GM19239 (cell line): ENCODE results near the gene IMP3.

Experiments used
- DNase-seq: peaks from one replicate; pipeline ENCODE4 v3.0.0; 2011; ENCODE audit warnings: low spot score; ENCODE audit not compliant: insufficient read length
- FAIRE-seq: peaks from 2 replicates; lab custom pipeline; 2011; peaks lifted over from hg19 to GRCh38; lab: Jason Lieb, UNC

Gene IMP3

GRCh38 chr15:75673426-75674235, 33.6 kb upstream of the IMP3 start:
- DNase-seq, result no peak
- FAIRE-seq, result no peak

DNA sequence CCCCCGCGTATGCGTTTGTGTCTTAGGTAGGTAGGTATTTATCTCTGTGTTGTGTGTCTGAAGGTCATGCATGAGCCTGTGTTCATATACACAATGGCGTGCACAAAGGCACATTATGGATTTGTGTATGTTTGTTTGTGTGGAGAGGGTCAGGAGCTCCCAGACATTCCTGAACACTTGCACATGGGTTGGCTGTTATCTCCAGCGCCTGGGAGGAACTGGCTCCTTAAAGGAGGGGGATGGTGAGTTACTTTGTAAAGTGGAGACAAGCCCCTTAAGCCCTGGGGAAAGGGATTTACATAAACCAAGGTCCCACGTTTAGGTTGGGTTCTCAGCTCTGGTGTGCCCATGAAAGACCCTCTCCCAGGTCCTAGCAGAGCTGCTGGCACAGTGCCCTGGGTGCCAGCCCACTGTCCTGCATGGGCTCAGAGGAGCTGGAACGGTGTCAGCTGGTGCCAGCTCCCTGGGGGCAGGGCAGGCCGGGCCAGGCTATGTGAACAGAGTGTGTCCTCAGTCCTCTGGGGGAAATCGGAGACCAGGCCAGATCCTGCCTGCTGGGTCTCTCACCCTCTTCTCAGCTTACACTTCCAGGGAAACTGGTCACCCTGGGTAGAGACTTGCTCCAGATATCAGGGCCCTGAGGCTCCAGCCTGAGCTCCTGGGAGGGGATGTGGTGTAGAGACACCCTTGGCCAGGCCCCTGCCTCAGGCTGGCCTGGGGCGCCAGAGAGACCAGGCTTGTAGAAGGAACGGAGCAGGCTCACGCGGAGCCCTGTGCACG, 32.8 kb upstream of the IMP3 start:
- DNase-seq (no peak), FAIRE-seq (no peak)

GRCh38 chr15:75671730-75672602, 31.9 kb upstream of the IMP3 start:
- DNase-seq (no peak), FAIRE-seq (no peak)

DNA sequence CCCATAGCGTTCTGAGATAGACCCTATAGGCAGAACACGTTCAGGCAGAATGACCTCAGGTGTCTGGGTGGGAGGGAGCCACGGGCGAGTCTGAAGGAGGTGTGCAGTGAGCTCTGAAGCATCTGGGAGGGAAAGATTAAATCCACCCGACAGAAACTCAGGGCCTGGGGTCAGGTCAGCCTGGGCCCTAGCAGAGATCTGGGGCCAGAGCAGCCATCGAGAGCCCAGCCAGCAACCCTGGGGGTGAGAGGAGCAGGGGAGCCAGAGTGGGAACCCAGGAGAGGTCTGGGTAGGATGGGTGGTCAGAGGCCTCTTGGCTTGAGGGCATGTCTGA, 29.8 kb upstream of the IMP3 start:
- no peak for FAIRE-seq

GRCh38 chr15:75669191-75669878, 29.3 kb upstream of the IMP3 start:
- DNase-seq (no peak), FAIRE-seq (no peak)

More for the DNA sequence above, 29.8 kb upstream of the IMP3 start:
- no peak for DNase-seq

DNA sequence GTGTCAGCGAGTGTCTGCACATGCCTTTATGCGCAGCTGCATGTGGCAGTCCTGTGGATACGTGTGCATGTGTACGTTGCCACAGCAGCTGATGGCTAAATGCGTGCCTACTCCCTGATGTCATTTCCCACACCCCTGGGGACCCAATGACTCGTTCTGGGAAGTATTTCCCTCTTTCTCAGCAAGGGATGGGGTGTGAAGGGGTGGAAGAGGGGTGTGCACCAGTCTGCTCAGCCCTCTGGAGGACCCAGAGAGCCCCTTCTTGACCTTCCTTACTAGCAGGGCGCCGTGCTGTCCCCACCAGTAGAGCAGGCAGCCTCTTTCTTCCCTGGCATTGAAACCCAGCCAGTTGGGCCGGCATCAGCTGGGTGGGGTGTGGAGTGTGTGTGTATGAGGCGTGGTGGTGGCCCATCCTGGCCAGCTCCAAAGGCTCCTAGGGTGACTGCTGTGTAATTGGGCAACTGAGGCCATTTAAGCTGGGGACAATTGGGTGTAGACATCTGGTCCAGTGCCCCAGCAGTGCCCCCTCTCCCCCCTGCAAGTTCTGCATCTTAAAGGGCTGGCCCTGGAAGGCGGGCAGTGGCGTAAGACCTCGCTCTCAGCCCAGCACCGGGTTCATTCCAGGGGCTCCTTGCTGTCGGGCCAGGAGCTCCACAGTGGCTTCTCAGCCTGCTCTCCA, 26.9 kb upstream of the IMP3 start:
- no peak for DNase-seq
- no peak for FAIRE-seq

GRCh38 chr15:75663931-75664421, 24.0 kb upstream of the IMP3 start:
- DNase-seq, result no peak
- FAIRE-seq, result no peak

GRCh38 chr15:75662823-75663519, 22.9 kb upstream of the IMP3 start:
- FAIRE-seq (no peak), DNase-seq (no peak)

DNA sequence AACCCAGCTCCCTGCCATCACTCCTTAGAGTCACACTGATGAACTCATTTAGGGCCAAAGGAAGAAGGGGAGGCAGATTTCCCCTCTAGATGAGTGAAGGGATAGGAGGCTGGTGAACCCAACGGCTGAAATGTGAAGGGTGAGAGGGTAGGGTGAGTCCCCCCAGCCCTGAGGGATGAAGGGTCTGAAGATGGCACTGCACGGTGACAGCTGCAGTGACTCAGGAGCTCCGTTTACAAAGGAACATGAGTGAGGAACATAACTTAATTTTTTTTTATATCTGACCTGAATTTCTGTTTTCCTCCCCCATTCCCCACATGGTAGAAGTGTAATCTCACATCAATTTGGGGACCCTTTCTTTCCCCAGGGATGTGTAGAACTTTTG, 21.7 kb upstream of the IMP3 start:
- FAIRE-seq (no peak), DNase-seq (no peak)

DNA sequence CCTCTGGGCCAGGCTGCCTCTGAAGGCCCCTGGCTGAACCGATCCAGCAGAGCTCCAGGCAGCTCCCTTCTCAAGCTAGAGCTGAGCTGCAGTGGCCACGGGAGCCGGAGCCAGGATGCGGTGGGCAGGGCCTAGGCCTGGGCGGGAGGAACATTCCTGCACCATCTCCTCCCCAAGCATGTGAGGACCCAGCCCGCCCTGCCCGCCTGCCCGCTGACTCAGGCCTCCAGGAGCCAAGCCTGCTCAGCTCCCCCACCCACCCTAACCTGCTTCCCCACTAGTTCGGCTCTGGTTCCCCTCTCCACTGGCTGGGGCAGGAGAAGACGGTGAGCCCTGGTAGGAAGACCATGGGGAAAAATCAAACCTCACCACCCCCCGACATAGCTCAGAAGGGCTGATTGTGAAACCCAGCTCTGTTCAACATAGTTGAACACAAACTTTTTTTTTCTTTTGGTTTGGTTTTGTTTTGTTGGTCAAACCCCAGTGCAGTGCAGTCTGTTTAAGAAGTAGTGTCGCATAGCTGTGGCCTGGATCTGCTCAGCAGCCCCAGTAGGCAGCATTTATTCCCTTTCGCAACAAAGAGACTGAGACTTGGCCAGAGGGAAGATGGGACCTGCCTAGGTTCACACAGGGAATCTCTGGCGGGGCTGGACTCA, 21.2 kb upstream of the IMP3 start:
- DNase-seq, result no peak
- no peak for FAIRE-seq

- no peak for DNase-seq
- no peak for FAIRE-seq
Measured at GRCh38 chr15:75659928-75660645, 20.1 kb upstream of the IMP3 start.

- no peak for FAIRE-seq
- no peak for DNase-seq
Measured at GRCh38 chr15:75659141-75659771, 19.2 kb upstream of the IMP3 start.

- no peak for DNase-seq
- FAIRE-seq, result no peak
Measured at GRCh38 chr15:75656813-75657212, 16.8 kb upstream of the IMP3 start.

GRCh38 chr15:75656331-75656730, 16.3 kb upstream of the IMP3 start:
- DNase-seq, result no peak
- FAIRE-seq, result no peak

DNA sequence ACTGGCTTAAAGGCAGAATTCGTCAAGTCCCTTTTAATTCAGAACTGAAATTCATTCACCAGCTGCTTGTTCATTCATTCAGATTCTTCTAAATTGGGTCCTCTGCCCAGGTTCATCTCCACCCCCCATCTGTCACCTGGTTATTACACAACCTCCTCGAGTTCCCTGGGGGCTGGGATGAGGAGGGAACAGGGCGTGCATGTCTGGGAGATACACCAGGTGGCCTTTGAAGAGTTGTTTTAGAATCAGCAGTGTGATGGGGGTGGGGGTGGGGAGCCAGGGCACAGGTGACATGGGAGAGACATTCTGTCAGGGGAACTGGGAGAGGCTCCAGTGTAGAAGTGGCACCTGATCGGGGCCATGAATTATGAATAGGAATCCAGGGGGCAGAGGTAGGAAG, 15.9 kb upstream of the IMP3 start:
- FAIRE-seq, result no peak
- DNase-seq, result no peak

DNA sequence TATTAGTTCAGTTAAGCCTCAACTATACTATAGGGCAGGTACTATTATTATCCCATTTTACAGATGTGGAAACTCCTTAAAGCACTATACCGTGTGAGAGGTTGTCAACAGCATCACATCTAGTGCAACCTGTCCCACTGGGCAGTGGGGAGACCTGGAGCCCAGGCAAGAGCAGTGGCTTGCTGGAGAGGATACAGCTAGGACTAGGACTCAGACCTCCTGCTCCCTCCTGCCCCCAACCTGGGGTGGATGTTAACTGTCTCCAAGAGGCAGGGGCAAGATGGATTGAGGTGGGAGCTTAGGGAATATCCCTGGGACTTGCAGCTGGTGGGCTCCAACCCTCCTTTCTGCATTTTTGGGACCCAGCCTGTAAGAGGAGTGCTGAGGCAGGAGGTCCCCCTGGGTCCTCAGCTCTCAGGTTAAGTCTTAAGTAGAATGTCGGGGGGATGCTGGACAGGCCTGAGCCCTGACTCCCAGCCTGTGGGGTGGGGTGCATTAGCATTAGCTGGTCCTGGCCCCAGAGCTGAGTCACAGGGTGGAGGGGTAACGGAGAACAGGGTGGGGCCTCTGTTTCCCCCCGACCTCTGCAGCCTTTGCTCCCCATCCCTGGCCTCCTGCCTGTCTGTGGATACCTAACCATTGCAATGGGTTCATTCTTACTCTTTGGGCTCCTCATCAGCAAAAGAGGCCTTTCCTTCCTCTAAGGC, 14.3 kb upstream of the IMP3 start:
- DNase-seq (no peak), FAIRE-seq (no peak)
